ENCODE data around the gene TAS2R3.

DNA sequence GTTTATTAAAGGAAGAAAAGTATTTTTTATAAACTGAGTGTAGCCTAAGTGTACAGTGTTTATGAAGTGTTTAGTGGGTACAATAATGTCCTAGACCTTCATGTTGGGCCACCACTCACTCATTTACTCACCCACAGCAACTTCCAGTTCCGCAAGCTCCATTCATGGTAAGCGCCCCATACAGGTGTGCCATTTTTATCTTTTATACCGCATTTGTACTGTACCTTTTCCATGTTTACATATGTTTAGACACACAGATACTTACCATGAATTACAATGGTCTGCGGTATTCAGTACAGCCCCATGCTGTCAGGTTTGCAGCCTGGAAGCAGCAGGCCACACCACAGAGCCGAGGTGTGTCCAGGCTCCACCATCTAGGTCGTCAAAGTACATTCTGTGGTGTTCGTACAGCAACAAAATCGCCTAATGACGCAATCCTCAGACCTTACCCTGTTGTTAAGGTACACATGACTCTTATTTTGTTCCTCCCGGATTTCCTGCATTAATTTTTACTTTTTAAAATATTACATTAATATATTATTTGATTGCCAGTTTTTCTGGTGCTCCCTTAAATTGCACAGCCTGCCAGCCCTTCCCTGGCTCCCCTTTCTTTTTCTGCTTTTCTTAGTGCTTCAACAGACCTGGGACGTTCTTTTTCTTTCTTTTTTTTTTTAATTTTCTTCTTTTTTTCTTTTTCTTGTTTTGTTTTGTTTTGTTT is 26.6 kb upstream of the TAS2R3 start:
- TF ChIP-seq CTCF (IDR thresholded peaks at IDR 0.05) (no peak), POLR2A (IDR thresholded peaks at IDR 0.05) (no peak)
